ENCODE measurements around the gene MFN1.
"Not testable (repeated sequence)": the region's sequence is repeated elsewhere in the genome, so short reads cannot be mapped to it uniquely, and the experiment has no call there.

The MFN1 gene

DNA sequence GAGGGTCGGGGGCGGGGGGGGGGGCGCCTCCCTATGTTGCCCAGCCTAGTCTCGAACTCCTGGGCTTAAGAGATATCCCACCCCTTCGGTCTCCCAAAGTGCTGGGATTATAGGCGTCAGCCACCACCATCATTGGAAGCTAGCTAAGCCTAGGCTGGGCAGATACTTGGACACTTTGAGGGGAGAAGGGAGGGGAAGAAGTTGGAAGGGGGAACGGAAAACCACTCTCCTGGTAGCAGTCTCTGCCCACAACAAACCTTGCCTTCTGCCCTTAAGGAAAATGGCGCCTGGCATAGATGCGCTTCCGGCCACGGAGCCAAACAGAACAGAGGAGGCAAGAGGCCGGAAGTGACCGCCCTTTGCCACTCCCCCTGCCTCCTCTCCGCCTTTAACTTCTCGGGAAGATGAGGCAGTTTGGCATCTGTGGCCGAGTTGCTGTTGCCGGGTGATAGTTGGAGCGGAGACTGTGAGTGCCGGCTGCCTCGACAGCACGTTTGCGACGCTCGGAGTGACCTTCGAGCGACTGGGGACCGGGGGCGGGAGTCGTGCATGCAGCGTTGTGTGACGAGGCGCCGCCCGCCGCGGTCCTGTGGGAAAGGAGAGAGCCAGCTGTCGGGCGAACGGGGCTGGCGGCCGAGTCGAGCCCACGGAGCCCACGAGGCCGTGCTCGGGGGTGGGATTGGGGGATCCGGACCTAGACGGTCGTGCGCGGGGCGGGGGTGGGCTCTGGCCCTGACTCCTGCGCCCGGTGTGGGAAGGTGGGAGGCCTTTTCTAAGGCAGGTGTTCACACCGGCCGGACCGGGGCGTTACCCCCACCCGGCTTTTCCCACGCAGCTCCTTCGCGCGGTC lies at the start of gene MFN1:
TSS of gene MFN1 (plus strand) at position 365 of the 850 bp plus-strand sequence. CDS start 1,143 bp downstream, outside the sequence.
- no peaks in the 10 kb centered on the region for H3K27me3 Mint-ChIP-seq

DNA sequence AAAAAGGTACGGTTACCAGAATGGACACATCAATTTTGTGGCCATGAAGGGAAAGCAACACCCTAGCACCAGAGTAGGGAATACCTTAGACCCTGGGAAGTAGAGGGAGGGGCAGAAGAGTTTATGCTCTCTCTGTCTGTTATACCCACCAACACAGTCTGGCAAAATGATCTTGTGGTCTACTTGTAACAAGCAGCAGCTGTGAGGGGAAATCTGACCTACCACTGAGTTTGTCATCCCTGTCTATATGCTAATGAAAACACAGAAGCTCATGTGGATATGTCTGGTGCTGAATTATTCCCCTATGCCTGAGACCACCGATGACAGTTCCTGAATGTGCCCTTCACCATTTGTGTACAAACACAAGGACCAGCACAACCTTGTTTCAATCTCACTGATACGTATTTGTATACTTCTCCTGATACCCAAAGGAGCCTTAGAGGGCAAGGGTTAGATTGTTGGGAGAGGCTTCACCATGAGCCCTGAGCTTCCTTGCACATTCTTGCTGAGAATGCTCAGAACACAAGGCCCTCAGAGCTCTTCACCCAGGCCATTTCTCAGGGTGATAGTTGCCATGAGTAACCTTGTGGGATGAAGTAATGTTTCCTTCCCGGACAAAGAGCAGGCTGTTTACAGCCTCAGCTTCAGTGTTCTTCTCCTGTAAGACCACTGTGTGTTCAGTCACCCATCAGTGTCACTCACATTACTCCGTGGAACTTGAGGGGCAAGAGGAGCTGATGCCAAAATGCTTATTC lies 49.4 kb upstream of the MFN1 start:
- Mint-ChIP-seq H3K36me3 (ENCODE audit: low read depth) (no peaks in the 10 kb centered on the region), H3K4me1 (ENCODE audit: low read depth) (peaks cover 4% of the 10 kb centered on the region), H3K27me3 (peaks cover 8% of the 10 kb centered on the region), H3K9me3 (no peaks in the 10 kb centered on the region), H3K4me3 (no peak overlapping the region), H3K27ac (no peak overlapping the region)
- no peak for DNase-seq

More for the DNA sequence above, at the start of gene MFN1:
- Mint-ChIP-seq H3K4me3 (peak within 1 kb of the TSS; percentile 98), H3K9me3 (no peaks in the 10 kb centered on the region), H3K4me1 (ENCODE audit: low read depth) (peaks cover 25% of the 10 kb centered on the region), H3K27ac (peak within 1 kb of the TSS; percentile 98), H3K36me3 (ENCODE audit: low read depth) (peaks cover 44% of the 10 kb centered on the region)
- peak; percentile 88 for DNase-seq

DNA sequence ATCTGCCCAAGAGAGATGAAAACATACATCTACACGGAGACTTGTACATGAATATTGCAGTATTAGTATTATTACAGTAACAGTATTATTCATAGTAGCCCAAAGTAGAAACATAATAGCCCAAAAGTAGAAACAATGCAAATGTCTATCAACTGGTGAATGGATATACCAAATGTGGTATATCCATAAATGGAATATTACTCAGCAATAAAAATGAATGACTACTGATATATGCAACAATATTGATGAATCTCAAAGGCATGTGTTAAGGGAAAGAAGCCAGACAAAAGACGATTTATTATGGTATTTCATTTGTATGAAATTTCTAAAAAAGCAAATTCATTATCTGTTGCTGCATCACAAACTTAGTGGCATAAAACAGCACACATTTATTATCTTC lies 48.2 kb upstream of the MFN1 start:
- Mint-ChIP-seq H3K4me3 (no peak overlapping the region), H3K36me3 (ENCODE audit: low read depth) (no peaks in the 10 kb centered on the region), H3K4me1 (ENCODE audit: low read depth) (peaks cover 4% of the 10 kb centered on the region), H3K27ac (no peak overlapping the region), H3K9me3 (no peaks in the 10 kb centered on the region), H3K27me3 (peaks cover 8% of the 10 kb centered on the region)
- DNase-seq, result no peak

DNA sequence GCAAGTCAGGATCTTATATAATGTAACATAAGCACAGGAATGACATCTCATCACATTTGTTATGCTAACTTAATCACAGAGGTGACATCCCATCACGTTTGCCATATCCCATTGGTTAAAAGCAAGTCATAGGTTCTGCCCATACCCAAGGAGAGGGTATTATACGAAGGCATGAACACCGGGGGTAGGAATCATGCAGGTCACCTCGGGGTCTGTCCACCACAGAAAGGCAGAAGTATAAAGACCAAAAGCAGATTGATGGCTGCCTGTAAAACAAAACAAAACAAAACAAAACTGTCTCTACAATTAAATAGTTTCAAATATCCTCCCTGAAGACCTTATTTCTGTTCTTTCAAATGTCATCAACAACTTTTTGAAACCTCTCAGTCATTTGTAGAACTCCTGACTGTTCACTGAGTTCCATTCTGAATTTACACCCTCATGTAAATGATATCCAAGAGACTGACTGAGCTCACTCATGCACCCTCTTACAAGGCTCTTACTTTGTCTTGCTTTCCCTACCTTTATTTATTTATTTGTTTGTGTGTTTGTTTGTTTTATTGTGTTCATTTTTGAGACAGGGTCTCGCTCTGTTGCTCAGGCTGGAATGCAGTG lies 47.4 kb upstream of the MFN1 start:
- H3K36me3 Mint-ChIP-seq (ENCODE audit: low read depth), result no peaks in the 10 kb centered on the region

DNA sequence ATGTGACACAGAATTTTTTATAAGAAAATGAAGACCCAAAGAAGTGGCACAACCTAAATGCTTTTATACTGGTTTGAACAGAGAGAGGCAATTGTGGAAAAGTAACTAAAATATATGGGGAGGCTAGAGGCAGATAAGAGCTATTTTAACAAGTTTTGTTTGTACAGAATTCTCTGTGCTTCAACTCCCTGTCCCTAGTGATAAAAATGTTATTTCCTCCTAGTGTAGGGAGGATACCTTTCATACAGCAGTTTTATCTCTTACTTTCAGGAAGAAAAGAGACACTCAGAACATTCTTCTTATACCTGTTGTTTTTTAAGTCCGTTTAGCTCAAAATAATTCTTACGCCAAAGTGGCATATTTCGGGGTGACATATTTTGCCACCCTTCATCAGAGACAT lies 45.9 kb upstream of the MFN1 start:
- Mint-ChIP-seq H3K4me3 (no peak overlapping the region), H3K36me3 (ENCODE audit: low read depth) (no peaks in the 10 kb centered on the region), H3K4me1 (ENCODE audit: low read depth) (peaks cover 4% of the 10 kb centered on the region), H3K27ac (no peak overlapping the region), H3K27me3 (peaks cover 8% of the 10 kb centered on the region), H3K9me3 (no peaks in the 10 kb centered on the region)
- no peak for DNase-seq

More for the DNA sequence above, 47.4 kb upstream of the MFN1 start:
- Mint-ChIP-seq H3K4me3 (no peak overlapping the region), H3K4me1 (ENCODE audit: low read depth) (peaks cover 4% of the 10 kb centered on the region), H3K27me3 (peaks cover 8% of the 10 kb centered on the region), H3K9me3 (no peaks in the 10 kb centered on the region), H3K27ac (no peak overlapping the region)
- DNase-seq, result no peak

DNA sequence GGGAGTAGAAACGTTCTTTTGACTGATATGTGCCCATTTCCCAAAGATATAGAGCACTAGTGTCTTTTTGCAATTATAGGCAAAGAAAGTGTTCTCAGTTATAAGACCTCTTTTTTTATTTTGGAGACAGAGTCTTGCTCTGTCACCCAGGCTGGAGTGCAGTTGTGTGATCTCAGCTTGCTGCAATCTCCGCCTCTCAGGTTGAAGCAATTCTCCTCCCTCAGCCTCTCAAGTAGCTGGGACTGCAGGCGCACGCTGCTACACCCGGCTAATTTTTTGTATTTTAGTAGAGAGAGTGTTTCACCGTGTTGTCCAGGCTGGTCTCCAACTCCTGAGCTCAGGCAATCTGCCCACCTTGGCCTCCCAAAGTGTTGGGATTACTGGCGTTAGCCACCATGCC lies 45.4 kb upstream of the MFN1 start:
- Mint-ChIP-seq H3K4me1 (ENCODE audit: low read depth) (peaks cover 4% of the 10 kb centered on the region), H3K27me3 (peaks cover 4% of the 10 kb centered on the region), H3K4me3 (no peak overlapping the region), H3K27ac (no peak overlapping the region), H3K9me3 (no peaks in the 10 kb centered on the region), H3K36me3 (ENCODE audit: low read depth) (no peaks in the 10 kb centered on the region)
- no peak for DNase-seq

DNA sequence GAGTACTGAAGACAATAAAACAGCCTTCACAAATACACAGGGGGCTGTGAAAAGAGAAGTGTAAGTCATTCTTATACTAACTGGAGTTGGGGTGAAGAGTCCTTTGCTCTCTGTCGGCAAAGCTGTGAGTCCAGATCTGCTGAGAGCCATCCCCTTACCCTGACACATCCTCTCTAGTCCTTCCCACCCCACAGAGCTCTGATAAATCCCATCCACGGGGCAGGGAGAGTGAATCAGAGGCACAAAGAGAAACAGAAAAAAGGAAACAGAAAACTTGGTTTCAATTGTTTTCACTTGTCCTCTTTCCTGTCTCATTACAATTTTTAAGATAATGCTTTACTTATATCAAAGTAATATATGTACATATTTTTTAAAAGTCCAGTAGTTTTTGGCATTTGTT lies 42.9 kb upstream of the MFN1 start:
- DNase-seq, result no peak
- no peak overlapping the region for H3K27ac Mint-ChIP-seq

DNA sequence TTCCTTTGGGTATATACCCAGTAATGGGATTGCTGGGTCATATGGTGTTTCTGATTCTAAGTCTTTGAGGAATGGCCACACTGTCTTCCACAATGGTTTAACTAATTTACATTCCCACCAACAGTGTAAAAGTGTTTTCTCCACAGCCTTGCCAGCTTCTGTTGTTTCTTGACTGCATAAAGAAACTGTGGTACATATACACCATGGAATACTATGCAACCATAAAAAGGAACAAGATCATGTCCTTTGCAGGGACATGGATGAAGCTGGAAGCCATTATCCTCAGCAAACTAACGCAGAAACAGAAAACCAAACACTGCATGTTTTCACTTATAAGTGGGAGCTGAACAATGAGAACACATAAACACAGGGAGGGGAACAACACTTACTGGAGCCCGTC lies 40.1 kb upstream of the MFN1 start:
- not testable (repeated sequence) for H3K27ac Mint-ChIP-seq, H3K27me3 Mint-ChIP-seq, H3K4me3 Mint-ChIP-seq

More for the DNA sequence above, 42.9 kb upstream of the MFN1 start:
- Mint-ChIP-seq H3K4me3 (no peak overlapping the region), H3K36me3 (ENCODE audit: low read depth) (no peaks in the 10 kb centered on the region), H3K27me3 (peaks cover 3% of the 10 kb centered on the region), H3K9me3 (no peaks in the 10 kb centered on the region), H3K4me1 (ENCODE audit: low read depth) (peaks cover 4% of the 10 kb centered on the region)

DNA sequence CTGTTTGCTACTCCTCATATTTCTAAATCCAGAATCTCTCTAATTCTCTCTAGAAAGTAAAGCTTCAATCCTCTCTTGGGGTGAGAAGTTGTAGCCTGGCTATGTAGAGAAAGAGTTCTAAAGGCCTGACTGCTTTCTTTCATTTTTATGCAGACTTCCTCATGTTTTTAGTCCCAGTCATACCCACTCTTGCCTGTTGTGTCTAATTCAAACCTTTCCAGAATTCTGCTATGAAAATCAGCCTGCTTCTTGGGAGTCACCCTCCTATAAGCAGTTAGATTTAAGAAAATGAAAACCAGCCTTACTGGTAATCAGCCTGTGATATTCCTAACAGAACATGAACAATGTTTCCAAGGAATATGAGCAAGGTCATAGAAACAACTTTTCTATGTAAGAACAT lies 39.5 kb upstream of the MFN1 start:
- H3K36me3 Mint-ChIP-seq (ENCODE audit: low read depth), result no peaks in the 10 kb centered on the region
- H3K9me3 Mint-ChIP-seq, result no peaks in the 10 kb centered on the region
- no peak for DNase-seq
- peaks cover 3% of the 10 kb centered on the region for H3K27me3 Mint-ChIP-seq
- H3K4me1 Mint-ChIP-seq (ENCODE audit: low read depth), result no peaks in the 10 kb centered on the region
- no peak overlapping the region for H3K4me3 Mint-ChIP-seq
- no peak overlapping the region for H3K27ac Mint-ChIP-seq

More for the DNA sequence above, 40.1 kb upstream of the MFN1 start:
- not testable (repeated sequence) for DNase-seq; H3K9me3 Mint-ChIP-seq; H3K4me1 Mint-ChIP-seq (ENCODE audit: low read depth); H3K36me3 Mint-ChIP-seq (ENCODE audit: low read depth)

DNA sequence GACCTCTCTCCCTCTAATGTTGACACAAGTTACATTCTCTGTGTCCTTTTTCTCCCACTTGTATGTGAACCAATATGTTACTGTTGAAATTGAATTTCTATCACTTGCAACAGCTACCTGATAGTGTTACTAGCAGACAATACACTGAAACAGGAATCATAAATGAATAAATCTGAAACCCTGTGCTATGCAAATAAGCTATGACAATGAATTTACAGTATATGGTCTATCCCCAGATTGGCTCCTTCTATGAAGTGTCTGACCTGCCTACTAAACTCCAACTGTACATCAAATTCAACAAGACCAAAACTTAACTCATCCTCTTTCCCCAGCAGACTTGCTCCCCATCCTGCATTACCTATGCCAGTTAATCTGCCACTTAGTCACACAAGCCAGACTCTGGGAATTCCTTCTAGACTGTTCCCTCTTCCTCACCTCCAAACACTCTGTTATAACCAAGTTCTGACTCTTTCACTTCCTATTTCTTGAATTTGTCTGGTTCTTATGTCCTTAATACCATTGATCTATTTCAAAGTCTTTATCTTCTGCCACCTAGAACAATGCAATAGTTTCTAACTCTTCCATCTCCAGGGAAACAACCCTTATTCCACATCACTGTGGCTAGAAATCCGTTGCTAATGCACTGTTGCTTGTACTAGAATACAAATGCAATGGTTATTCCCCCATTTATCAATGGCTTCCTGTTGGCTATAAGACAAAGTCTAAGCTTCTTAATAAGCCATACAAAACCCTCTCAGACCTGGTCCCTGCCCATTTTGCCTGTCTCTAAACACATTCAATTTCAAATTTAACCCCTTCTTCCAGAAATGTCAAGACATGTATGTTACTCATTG lies 38.1 kb upstream of the MFN1 start:
- Mint-ChIP-seq H3K36me3 (ENCODE audit: low read depth) (no peaks in the 10 kb centered on the region), H3K27ac (no peak overlapping the region), H3K27me3 (peaks cover 3% of the 10 kb centered on the region), H3K4me1 (ENCODE audit: low read depth) (no peaks in the 10 kb centered on the region), H3K9me3 (no peaks in the 10 kb centered on the region), H3K4me3 (no peak overlapping the region)
- DNase-seq, result no peak

DNA sequence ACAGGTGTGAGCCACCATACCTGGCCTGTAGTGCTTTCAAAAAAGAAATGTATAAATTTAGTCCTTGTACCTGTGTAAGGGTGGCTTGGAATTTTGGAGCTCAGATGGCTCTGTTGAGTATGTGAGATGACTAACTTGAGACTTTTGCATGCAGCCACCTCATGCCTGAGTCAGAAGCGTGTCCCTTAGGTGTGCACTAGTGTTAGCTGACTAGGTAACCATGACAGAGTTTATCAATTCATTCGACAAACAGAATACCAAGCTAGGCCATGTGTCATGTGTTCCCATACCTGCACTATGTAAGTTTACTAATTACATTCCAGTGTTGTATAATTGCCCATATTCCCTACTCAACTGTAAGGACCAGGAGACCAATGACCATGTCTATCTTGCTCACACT lies 28.6 kb upstream of the MFN1 start:
- Mint-ChIP-seq H3K4me1 (ENCODE audit: low read depth) (peaks cover 22% of the 10 kb centered on the region), H3K27me3 (no peaks in the 10 kb centered on the region), H3K27ac (no peak overlapping the region), H3K36me3 (ENCODE audit: low read depth) (peaks cover 4% of the 10 kb centered on the region), H3K4me3 (no peak overlapping the region), H3K9me3 (no peaks in the 10 kb centered on the region)
- DNase-seq, result no peak

DNA sequence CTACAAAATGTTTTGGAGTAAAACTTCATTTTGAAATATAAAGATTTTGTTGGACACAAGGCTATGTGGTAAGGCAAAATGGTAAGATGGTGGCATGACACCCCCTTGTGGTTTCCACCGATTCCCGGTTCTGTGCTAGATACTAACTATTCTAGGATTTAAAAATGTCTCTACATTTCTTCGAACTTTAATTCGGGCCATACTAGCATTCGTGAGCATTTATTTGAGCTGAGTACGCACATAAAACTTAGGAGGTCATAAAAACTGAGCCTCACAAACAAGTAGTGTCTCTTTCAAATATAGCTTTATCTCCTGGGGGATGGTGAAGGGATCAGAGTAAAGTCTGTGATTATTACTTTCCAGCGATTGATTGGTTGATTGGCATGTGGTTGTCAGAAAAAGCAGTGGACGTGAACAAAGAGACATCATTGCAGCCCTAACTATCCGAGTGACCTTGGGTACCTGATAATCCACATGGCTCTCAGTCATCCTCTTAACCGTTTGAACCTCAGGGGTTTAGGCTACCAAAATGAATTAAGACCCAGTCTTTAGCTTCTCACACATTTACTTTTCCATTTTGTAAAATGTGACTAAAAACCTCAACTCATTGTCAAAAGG lies 25.7 kb upstream of the MFN1 start:
- H3K36me3 Mint-ChIP-seq (ENCODE audit: low read depth), result peaks cover 29% of the 10 kb centered on the region
- DNase-seq, result no peak
- peak overlapping the region; percentile 89 for H3K27ac Mint-ChIP-seq
- peak overlapping the region; percentile 79 for H3K4me3 Mint-ChIP-seq
- no peaks in the 10 kb centered on the region for H3K27me3 Mint-ChIP-seq
- H3K4me1 Mint-ChIP-seq (ENCODE audit: low read depth), result peaks cover 27% of the 10 kb centered on the region
- H3K9me3 Mint-ChIP-seq, result no peaks in the 10 kb centered on the region

DNA sequence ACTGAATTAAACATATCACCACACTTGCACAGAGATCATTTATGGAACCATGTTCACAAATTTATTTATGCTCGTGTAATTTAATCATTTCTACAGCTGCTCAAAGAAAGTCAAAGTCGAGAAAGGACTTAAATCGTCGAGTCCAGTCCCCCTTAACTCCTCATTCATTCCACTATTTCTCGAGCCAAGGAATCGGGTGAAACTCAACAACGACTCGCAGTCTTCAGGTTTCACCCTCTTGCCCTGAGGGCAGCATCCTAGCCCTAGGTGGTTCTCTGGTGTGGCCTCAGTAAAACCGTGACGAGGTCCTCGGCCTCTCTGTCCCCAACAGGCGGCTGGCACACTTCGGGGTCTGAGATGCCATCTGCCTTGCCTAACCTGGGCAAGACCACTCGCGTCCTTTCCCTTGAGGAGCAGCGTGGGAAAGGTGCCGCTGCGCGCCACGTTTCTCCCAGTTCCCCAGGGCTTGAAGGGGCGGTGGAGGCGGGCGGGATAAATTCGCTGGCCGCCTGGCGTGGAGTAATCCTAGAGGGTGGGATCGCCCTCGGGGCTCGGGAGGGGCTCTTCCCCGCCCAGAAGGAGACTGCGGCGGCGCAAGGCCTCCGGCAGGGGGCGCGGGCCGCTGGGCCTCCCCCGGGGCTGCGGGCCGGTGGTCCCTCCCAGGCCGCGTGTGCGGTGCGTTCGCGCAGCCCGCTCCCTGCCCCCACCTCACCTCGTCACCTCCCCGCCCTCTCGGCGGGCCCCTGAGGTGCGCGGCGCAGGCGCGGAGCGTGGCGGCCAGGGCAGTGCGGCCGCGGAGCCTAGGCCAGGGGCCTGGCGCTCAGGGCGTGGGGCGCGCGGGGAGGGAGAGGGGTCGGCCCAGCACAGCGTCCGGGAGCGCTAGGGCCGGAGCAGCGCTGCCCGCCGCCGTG lies 25.0 kb upstream of the MFN1 start, which contains the start of gene ZNF639:
TSS of gene ZNF639 (plus strand) at position 746 of the 911 bp plus-strand sequence. CDS start 5,263 bp downstream, outside the sequence.
- peak within 1 kb of the TSS; percentile 90 for H3K4me3 Mint-ChIP-seq
- peak within 1 kb of the TSS; percentile 91 for H3K27ac Mint-ChIP-seq
- H3K36me3 Mint-ChIP-seq (ENCODE audit: low read depth), result peaks cover 35% of the 10 kb centered on the region
- peaks cover 32% of the 10 kb centered on the region for H3K4me1 Mint-ChIP-seq (ENCODE audit: low read depth)
- no peaks in the 10 kb centered on the region for H3K27me3 Mint-ChIP-seq
- H3K9me3 Mint-ChIP-seq, result no peaks in the 10 kb centered on the region
- DNase-seq, result peak; percentile 90

Measured in activated T-cell treated with anti-CD3 and anti-CD28 coated beads, Interleukin-2, amount 50 U/mL, for 24 hours (primary cell).